ENCODE data around the gene TXN2.
"Not testable (repeated sequence)": the region's sequence is repeated elsewhere in the genome, so short reads cannot be mapped to it uniquely, and the experiment has no call there.

Gene TXN2

GRCh38 chr22:36431977-36432376 lies 49.5 kb downstream of the TXN2 start:
- DNase-seq (ENCODE audit: low spot score), result no peak

- DNase-seq (ENCODE audit: low spot score), result no peak
These were observed 50.6 kb downstream of the TXN2 start for GRCh38 chr22:36430863-36431262.

GRCh38 chr22:36427952-36428351 lies 53.5 kb downstream of the TXN2 start:
- not testable (repeated sequence) for DNase-seq (ENCODE audit: low spot score)

GRCh38 chr22:36425977-36426523 lies 55.4 kb downstream of the TXN2 start:
- DNase-seq (ENCODE audit: low spot score), result peak; percentile 75

GRCh38 chr22:36424901-36425579 lies 56.4 kb downstream of the TXN2 start:
- no peak for DNase-seq (ENCODE audit: low spot score)

GRCh38 chr22:36424466-36424865 lies 57.0 kb downstream of the TXN2 start:
- not testable (repeated sequence) for DNase-seq (ENCODE audit: low spot score)

- peak; percentile 50 for DNase-seq (ENCODE audit: low spot score)
These were observed 57.7 kb downstream of the TXN2 start for GRCh38 chr22:36423461-36424404.

GRCh38 chr22:36422287-36423014 lies 59.0 kb downstream of the TXN2 start:
- DNase-seq (ENCODE audit: low spot score), result no peak

- DNase-seq (ENCODE audit: low spot score), result peak; percentile 68
These were observed 61.2 kb downstream of the TXN2 start for GRCh38 chr22:36419912-36420882.

- DNase-seq (ENCODE audit: low spot score), result peak; percentile 51
These were observed 62.1 kb downstream of the TXN2 start for GRCh38 chr22:36419177-36419911.

- DNase-seq (ENCODE audit: low spot score), result no peak
These were observed 64.2 kb downstream of the TXN2 start for GRCh38 chr22:36417281-36417686.

Measured in hepatic stellate cell (primary cell).